ENCODE results near the gene FAM20B. TPM values are rescaled to one million over a fixed set of nuclear protein-coding genes. Genes with fewer than 3 reads are reported as not detected.

The FAM20B gene
- total and polyA plus RNA-seq, 2 of the 13 experiments (the other 11 are each of a cell fraction or from before 2014, with no cell fraction given), result 13.8 to 26.9 TPM

GRCh38 chr1:179104611-179105250 is 79.0 kb downstream of the FAM20B start (continued):
- no peak for TF ChIP-seq ZNF512 (CRISPR knock-in tag; IDR thresholded peaks at IDR 0.05)
- TF ChIP-seq POGK (CRISPR knock-in tag; conservative IDR thresholded peaks at IDR 0.05), result no peak
- TF ChIP-seq ZNF619 (CRISPR knock-in tag; IDR thresholded peaks at IDR 0.05), result no peak
- no peak for TF ChIP-seq TAF15 (IDR thresholded peaks at IDR 0.05; ENCODE audit: low read depth, low read length, poor library complexity, severe bottlenecking)
- TF ChIP-seq TBL1XR1 (IDR thresholded peaks at IDR 0.05; ENCODE audit: borderline replicate concordance, low read length, partially characterized antibody), result no peak
- TF ChIP-seq KAT7 (CRISPR knock-in tag; IDR thresholded peaks at IDR 0.05; ENCODE audit: borderline replicate concordance), result no peak
- peak; percentile 72; the same call in 1 of the 2 replicates for TF ChIP-seq HIC2 (CRISPR knock-in tag; IDR thresholded peaks at IDR 0.05; ENCODE audit: low read depth)
- TF ChIP-seq MTF1 (CRISPR knock-in tag; IDR thresholded peaks at IDR 0.05), result no peak
- TF ChIP-seq MIXL1 (CRISPR knock-in tag; IDR thresholded peaks at IDR 0.05), result peak; percentile 93
- TF ChIP-seq ZNF142 (CRISPR knock-in tag; IDR thresholded peaks at IDR 0.05), result no peak
- no peak for TF ChIP-seq ZBTB46 (CRISPR knock-in tag; IDR thresholded peaks at IDR 0.05; ENCODE audit: borderline replicate concordance)
- TF ChIP-seq SALL2 (CRISPR knock-in tag; IDR thresholded peaks at IDR 0.05), result no peak
- TF ChIP-seq MBD4 (IDR thresholded peaks at IDR 0.05; ENCODE audit: borderline replicate concordance, low read length), result peak; percentile 57; the same call in 1 of the 2 replicates
- no peak for TF ChIP-seq ELF1 (CRISPR knock-in tag; IDR thresholded peaks at IDR 0.05)
- peak; percentile 97 for TF ChIP-seq GATAD2A (CRISPR knock-in tag; IDR thresholded peaks at IDR 0.05)
- TF ChIP-seq ZNF737 (CRISPR knock-in tag; IDR thresholded peaks at IDR 0.05; ENCODE audit: borderline replicate concordance), result no peak
- TF ChIP-seq IRF2 (CRISPR knock-in tag; IDR thresholded peaks at IDR 0.05), result peak; percentile 70; the same call in 1 of the 2 replicates
